CD4-positive, alpha-beta T cell (primary cell): ENCODE results near the gene ENDOU. TPM values are rescaled to one million over a fixed set of nuclear protein-coding genes. Genes with fewer than 3 reads are reported as not detected.
A peak's percentile ranks its signal among the peaks of the same experiment; 100 is the strongest.

ENCODE experiments used
- ATAC-seq: fragments of 200-7000 bp; cut with Tn5 transposase; one replicate; pipeline ENCODE4 v1.10.0; 2022; ENCODE audit warnings: mild to moderate bottlenecking; ENCODE audit not compliant: poor library complexity
- CTCF ChIA-PET: fragments of 350-600 bp; sonication (Branson Sonifier 250); formaldehyde crosslinking; loops from one replicate; lab custom pipeline; 2021; ENCODE audit warnings: antibody characterized with exemption, inconsistent platforms; lab: Charles Lee
- POLR2A ChIA-PET: fragments of 350-600 bp; sonication (Branson Sonifier 250); formaldehyde crosslinking; loops from one replicate; lab custom pipeline; 2021; ENCODE audit warnings: antibody characterized with exemption, inconsistent platforms; lab: Charles Lee
- DNase-seq, 14 experiments: peaks; one replicate each; pipeline ENCODE4 v3.0.0-alpha.2; 2013 to 2020; ENCODE audit warnings: mixed read lengths in 2 of 14
- H3K27ac ChIP-seq, 2 donors: one replicate each; pipeline versions ENCODE4 v1.5.1 to v1.7.0; 2013; ENCODE audit warnings: low read length in 2 of 2, low read depth in 1 of 2, mild to moderate bottlenecking in 1 of 2
- H3K27me3 ChIP-seq, 2 experiments: 1 replicate in 1 of 2; 2 replicates in 1 of 2; pipeline versions ENCODE4 v1.6.1 to v1.7.0; 2013; ENCODE audit warnings: low read length in 2 of 2, control low read depth in 1 of 2, mild to moderate bottlenecking in 1 of 2, moderate library complexity in 1 of 2; ENCODE audit not compliant: insufficient read depth in 2 of 2, control insufficient read depth in 1 of 2
- H3K36me3 ChIP-seq: one replicate; pipeline ENCODE4 v1.6.1; 2013; ENCODE audit warnings: low read length, control low read depth; ENCODE audit not compliant: insufficient read depth
- H3K4me1 ChIP-seq: one replicate; pipeline ENCODE4 v1.6.1; 2013; ENCODE audit warnings: low read length, control low read depth; ENCODE audit not compliant: insufficient read depth
- H3K4me3 ChIP-seq: one replicate; pipeline ENCODE4 v1.5.1; 2013; ENCODE audit warnings: mild to moderate bottlenecking, low read length, moderate library complexity
- H3K9me3 ChIP-seq, 2 experiments: 1 replicate in 1 of 2; 2 replicates in 1 of 2; pipeline versions ENCODE4 v1.6.1 to v1.7.0; 2013; ENCODE audit warnings: low read length in 2 of 2, mild to moderate bottlenecking in 2 of 2, control low read depth in 1 of 2, moderate library complexity in 1 of 2; ENCODE audit not compliant: control insufficient read depth in 1 of 2, insufficient read depth in 1 of 2
- H3K27ac Mint-ChIP-seq: one replicate; pipeline ENCODE4 v1.8.0; 2020; ENCODE audit warnings: mixed read lengths
- H3K27me3 Mint-ChIP-seq: one replicate; pipeline ENCODE4 v1.8.0; 2021; ENCODE audit warnings: mixed read lengths
- H3K36me3 Mint-ChIP-seq: one replicate; pipeline ENCODE4 v1.8.0; 2021; ENCODE audit warnings: low read depth, mixed read lengths
- H3K4me1 Mint-ChIP-seq: one replicate; pipeline ENCODE4 v1.8.0; 2021; ENCODE audit warnings: low read depth, mixed read lengths
- H3K4me3 Mint-ChIP-seq: one replicate; pipeline ENCODE4 v1.8.0; 2020; ENCODE audit warnings: mild to moderate bottlenecking, mixed read lengths
- H3K9me3 Mint-ChIP-seq: one replicate; pipeline ENCODE4 v1.8.0; 2020; ENCODE audit warnings: mixed read lengths
- intact Hi-C, 2 experiments: fragments of 100-400 bp; cut with DNase I in 1 of 2; cut with micrococcal nuclease in 1 of 2; formaldehyde crosslinking; loops; one replicate each; pipeline versions ENCODE4 v1.15.1 to v1.9.0; 2023 to 2025; cut with DNase I, micrococcal nuclease
- total RNA-seq, 174 experiments: library from RNA in 2 of 174; stranded (reverse) in 2 of 174; gene quantifications; one replicate each; pipeline ENCODE4 v1.2.3 and lab custom pipeline; 2021 to 2026
- TF ChIP-seq, protein P1 (sequence below): fragments of 200-600 bp; IDR thresholded peaks from one replicate; pipeline ENCODE4 v1.8.0; 2022; ENCODE audit warnings: antibody characterized with exemption, mild to moderate bottlenecking

ENDOU gene
- total RNA-seq, 2 experiments from 2014 or later = not detected

DNA sequence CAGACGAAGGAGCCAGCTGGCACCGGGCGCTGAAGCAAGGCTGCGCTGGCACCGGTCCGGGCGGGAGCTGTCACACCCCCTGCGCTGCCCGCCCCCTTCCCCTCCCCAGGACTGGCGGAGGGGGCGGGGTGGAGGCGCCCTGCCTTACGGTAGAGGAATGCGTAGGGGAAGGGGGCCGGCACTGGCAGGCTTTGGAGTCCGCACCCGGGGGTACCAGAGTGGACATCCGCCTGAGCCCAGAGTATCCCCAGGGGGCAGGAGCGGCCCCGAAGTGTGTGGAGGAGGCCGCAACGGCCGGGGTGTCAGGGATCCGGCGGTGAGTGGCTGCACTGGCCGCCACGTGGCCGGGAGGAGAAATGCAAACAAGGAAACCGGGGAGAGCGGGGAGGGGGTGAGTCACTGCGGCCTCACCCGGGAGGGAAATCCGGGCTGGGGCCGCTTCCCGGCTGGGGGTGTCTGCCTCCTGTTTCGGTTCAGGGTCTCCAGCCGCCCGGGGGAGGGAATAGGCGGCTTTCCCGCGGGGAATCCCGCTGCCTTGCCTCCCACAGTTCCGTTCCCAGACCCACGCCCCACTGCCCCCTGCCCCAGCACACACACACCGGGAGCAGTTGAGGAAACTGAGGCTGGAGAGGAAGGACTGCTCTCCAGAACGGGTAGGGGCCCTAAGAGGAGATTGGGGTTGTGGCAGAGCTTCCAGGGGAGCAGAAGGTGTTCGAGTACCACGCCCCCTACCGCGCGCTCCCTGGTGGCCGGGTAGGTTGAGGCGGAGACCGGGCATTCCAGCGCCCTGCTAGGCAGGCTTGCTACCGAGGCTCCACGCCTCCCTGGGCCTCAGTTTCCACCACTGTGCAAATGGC, 33.8 kb upstream of the ENDOU start, which contains the start of gene RAPGEF3:
RAPGEF3 (minus strand) TSS at position 47 of the 857 bp plus-strand sequence. CDS start 324 bp downstream, outside the sequence.
- no peaks in the 10 kb centered on the region for H3K9me3 Mint-ChIP-seq
- Histone ChIP-seq H3K36me3 (no peaks in the 10 kb centered on the region), H3K27ac (no peak within 1 kb of the TSS), H3K4me1 (peaks cover 39% of the 10 kb centered on the region), H3K9me3 (no peaks in the 10 kb centered on the region), H3K4me3 (peak within 1 kb of the TSS; percentile 68), H3K27me3 (no peaks in the 10 kb centered on the region)
- ChIA-PET POLR2A (interaction anchor here (1.4 to 2.1 kb wide), 5 partner anchors 8 to 79 kb away, joined by 3 to 11 read pairs (median 8); partner anchors contain the start of gene SLC48A1), CTCF (interaction anchor here (1.0 to 9.7 kb wide), 7 partner anchors 8 to 49 kb away, joined by 3 to 69 read pairs (median 4); partner anchors contain the start of gene SLC48A1)
- TF ChIP-seq, protein P1, sequence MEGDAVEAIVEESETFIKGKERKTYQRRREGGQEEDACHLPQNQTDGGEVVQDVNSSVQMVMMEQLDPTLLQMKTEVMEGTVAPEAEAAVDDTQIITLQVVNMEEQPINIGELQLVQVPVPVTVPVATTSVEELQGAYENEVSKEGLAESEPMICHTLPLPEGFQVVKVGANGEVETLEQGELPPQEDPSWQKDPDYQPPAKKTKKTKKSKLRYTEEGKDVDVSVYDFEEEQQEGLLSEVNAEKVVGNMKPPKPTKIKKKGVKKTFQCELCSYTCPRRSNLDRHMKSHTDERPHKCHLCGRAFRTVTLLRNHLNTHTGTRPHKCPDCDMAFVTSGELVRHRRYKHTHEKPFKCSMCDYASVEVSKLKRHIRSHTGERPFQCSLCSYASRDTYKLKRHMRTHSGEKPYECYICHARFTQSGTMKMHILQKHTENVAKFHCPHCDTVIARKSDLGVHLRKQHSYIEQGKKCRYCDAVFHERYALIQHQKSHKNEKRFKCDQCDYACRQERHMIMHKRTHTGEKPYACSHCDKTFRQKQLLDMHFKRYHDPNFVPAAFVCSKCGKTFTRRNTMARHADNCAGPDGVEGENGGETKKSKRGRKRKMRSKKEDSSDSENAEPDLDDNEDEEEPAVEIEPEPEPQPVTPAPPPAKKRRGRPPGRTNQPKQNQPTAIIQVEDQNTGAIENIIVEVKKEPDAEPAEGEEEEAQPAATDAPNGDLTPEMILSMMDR = peak; percentile 85
- intact Hi-C loops = no loop called here
- H3K4me3 Mint-ChIP-seq = peak within 1 kb of the TSS; percentile 79
- no peaks in the 10 kb centered on the region for H3K36me3 Mint-ChIP-seq
- ATAC-seq (peak; percentile 88), DNase-seq (peak; percentile 35 to 86 (median 65))
- H3K27ac Mint-ChIP-seq = no peak within 1 kb of the TSS
- peaks cover 24% of the 10 kb centered on the region for H3K4me1 Mint-ChIP-seq
- no peaks in the 10 kb centered on the region for H3K27me3 Mint-ChIP-seq

DNA sequence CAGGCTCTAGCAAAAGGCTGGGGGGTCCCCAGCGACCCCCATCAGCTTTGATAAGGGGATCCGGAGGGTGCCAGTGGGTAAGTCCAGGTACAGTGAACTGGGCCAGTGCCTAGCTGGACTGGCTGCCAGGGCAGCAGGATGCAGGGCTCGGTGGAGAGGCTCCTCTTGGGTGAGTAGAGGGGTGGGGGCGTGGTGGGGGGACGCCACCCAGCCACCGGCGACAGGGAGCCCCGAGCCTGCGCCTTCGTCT, 33.2 kb upstream of the ENDOU start:
- POLR2A ChIA-PET = interaction anchor here (0.7 to 2.1 kb wide), 7 partner anchors 9 to 80 kb away, joined by 3 to 11 read pairs (median 4); partner anchors contain the start of gene SLC48A1
- no peaks in the 10 kb centered on the region for H3K27me3 ChIP-seq
- Mint-ChIP-seq H3K4me1 (peaks cover 24% of the 10 kb centered on the region), H3K9me3 (no peaks in the 10 kb centered on the region), H3K27ac (no peak overlapping the region), H3K4me3 (peak overlapping the region; percentile 73), H3K36me3 (no peaks in the 10 kb centered on the region), H3K27me3 (no peaks in the 10 kb centered on the region)
- CTCF ChIA-PET = interaction anchor here (1.2 to 9.7 kb wide), 5 partner anchors 9 to 43 kb away, joined by 4 to 69 read pairs (median 6); partner anchors contain the start of gene SLC48A1
- H3K4me3 ChIP-seq = peak overlapping the region; percentile 68
- TF ChIP-seq, protein P1 = no peak
- DNase-seq (no peak), ATAC-seq (no peak)
- no peaks in the 10 kb centered on the region for H3K36me3 ChIP-seq
- H3K4me1 ChIP-seq = peaks cover 42% of the 10 kb centered on the region
- intact Hi-C loops = no loop called here
- no peaks in the 10 kb centered on the region for H3K9me3 ChIP-seq
- H3K27ac ChIP-seq = no peak overlapping the region

DNA sequence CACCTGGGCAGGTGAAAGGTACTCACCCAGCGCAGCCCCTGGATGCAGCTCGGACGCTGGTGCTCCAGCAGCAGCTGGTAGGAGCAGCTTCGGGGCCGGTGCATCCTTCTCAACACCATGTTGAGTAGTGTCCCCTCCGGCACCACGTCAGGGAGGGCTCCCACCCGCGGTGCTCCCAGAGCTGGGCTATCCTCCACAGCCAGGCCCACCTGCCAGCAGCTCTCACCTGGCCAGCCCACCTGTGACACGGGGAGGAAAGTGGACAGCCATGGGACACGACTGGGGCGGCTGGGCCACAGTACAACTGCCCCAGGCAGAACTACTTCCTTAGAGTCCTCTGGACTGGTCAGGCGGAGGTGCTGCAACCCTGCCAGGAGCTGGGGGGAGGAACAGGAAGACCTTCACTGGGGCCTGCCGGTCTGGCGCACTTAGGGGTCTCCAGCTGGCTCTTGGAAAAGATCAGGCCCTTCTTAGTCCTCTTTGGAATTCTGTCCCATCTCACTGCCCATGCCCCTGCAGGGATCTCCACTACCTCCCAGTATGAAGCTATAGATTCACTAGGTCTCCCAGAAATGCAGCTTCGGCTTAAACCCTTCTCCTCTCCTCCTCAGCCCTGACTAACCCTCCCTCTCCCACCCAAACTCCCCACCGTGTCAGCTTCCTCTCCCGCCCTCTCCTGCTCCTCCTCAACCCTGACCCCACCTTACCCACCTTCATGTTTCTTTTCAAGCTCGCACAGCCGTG, 32.7 kb upstream of the ENDOU start:
- no peaks in the 10 kb centered on the region for H3K9me3 Mint-ChIP-seq
- TF ChIP-seq, protein P1 = no peak
- ATAC-seq (no peak), DNase-seq (no peak)
- ChIA-PET POLR2A (interaction anchor here (0.7 to 2.1 kb wide), 7 partner anchors 9 to 80 kb away, joined by 3 to 11 read pairs (median 4); partner anchors contain the start of gene SLC48A1), CTCF (interaction anchor here (1.0 to 9.7 kb wide), 6 partner anchors 9 to 42 kb away, joined by 3 to 69 read pairs (median 5); partner anchors contain the start of gene SLC48A1)
- H3K4me1 ChIP-seq = peaks cover 43% of the 10 kb centered on the region
- no peak overlapping the region for H3K27ac ChIP-seq
- no peak overlapping the region for H3K27ac Mint-ChIP-seq
- no peaks in the 10 kb centered on the region for H3K36me3 Mint-ChIP-seq
- no peaks in the 10 kb centered on the region for H3K9me3 ChIP-seq
- no peaks in the 10 kb centered on the region for H3K36me3 ChIP-seq
- peak overlapping the region; percentile 68 for H3K4me3 ChIP-seq
- no peaks in the 10 kb centered on the region for H3K27me3 ChIP-seq
- no peaks in the 10 kb centered on the region for H3K27me3 Mint-ChIP-seq
- intact Hi-C loops = no loop called here
- peaks cover 24% of the 10 kb centered on the region for H3K4me1 Mint-ChIP-seq
- peak overlapping the region; percentile 73 for H3K4me3 Mint-ChIP-seq
